WERI-Rb-1 (cell line): ENCODE results near the gene C6orf136.

Source experiments
- DNase-seq: peaks from one replicate; pipeline ENCODE4 v3.0.0-alpha.2; 2020
- H3K27ac ChIP-seq: fragments of 250-450 bp; sonication (Bioruptor Pico); 2 replicates; pipeline ENCODE4 v1.5.1; 2020; ENCODE audit warnings: mild to moderate bottlenecking, moderate library complexity
- H3K27me3 ChIP-seq: fragments of 250-450 bp; sonication (Bioruptor Pico); 2 replicates; pipeline ENCODE4 v1.5.1; 2021; ENCODE audit warnings: mild to moderate bottlenecking, low read depth, moderate library complexity; ENCODE audit not compliant: insufficient read depth, severe bottlenecking
- H3K36me3 ChIP-seq: fragments of 250-450 bp; sonication (Bioruptor Pico); 2 replicates; pipeline ENCODE4 v1.5.1; 2020; ENCODE audit warnings: mild to moderate bottlenecking, moderate library complexity
- H3K4me3 ChIP-seq: 2 replicates; pipeline ENCODE4 v1.5.1; 2011; ENCODE audit warnings: low read depth, mild to moderate bottlenecking, control low read depth, low read length
- H3K9me3 ChIP-seq: fragments of 250-450 bp; sonication (Bioruptor Pico); 2 replicates; pipeline ENCODE4 v1.5.1; 2021; ENCODE audit warnings: mild to moderate bottlenecking, moderate library complexity; ENCODE audit not compliant: severe bottlenecking
- CTCF ChIP-seq: IDR thresholded peaks from 2 replicates; pipeline ENCODE4 v1.5.1; 2011; ENCODE audit warnings: low read depth, mild to moderate bottlenecking, control low read depth, inconsistent platforms, low read length

Gene C6orf136

GRCh38 chr6:30686009-30686907 is 39.3 kb downstream of the C6orf136 start, which contains the start of gene PPP1R18:
PPP1R18 (minus strand) TSS chr6:30686645; CDS start chr6:30686018, 627 bp downstream.
- Histone ChIP-seq H3K27ac (peak within 1 kb of the TSS; percentile 98), H3K27me3 (no peaks in the 10 kb centered on the region), H3K36me3 (peaks cover 57% of the 10 kb centered on the region), H3K4me3 (peak within 1 kb of the TSS; percentile 77), H3K9me3 (no peaks in the 10 kb centered on the region)
- peak; percentile 83 for DNase-seq
- no peak for TF ChIP-seq CTCF

- Histone ChIP-seq H3K4me3 (peak overlapping the region; percentile 77), H3K27ac (peak overlapping the region; percentile 98), H3K36me3 (peaks cover 48% of the 10 kb centered on the region), H3K9me3 (no peaks in the 10 kb centered on the region), H3K27me3 (no peaks in the 10 kb centered on the region)
- TF ChIP-seq CTCF = no peak
- DNase-seq = peak; percentile 100
Observed at GRCh38 chr6:30686908-30687658, 40.1 kb downstream of the C6orf136 start.

- peak; percentile 45 for DNase-seq
Observed at GRCh38 chr6:30687659-30688431, 40.9 kb downstream of the C6orf136 start.

GRCh38 chr6:30688569-30688968 is 41.6 kb downstream of the C6orf136 start:
- peaks cover 36% of the 10 kb centered on the region for H3K36me3 ChIP-seq
- H3K9me3 ChIP-seq = no peaks in the 10 kb centered on the region
- peak overlapping the region; percentile 98 for H3K27ac ChIP-seq
- TF ChIP-seq CTCF = no peak
- no peaks in the 10 kb centered on the region for H3K27me3 ChIP-seq
- no peak overlapping the region; the same call in 1 of the 2 replicates for H3K4me3 ChIP-seq
- no peak for DNase-seq

More at GRCh38 chr6:30687659-30688431, 40.9 kb downstream of the C6orf136 start:
- Histone ChIP-seq H3K27me3 (no peaks in the 10 kb centered on the region), H3K9me3 (no peaks in the 10 kb centered on the region), H3K4me3 (peak overlapping the region; percentile 77), H3K36me3 (peaks cover 43% of the 10 kb centered on the region), H3K27ac (peak overlapping the region; percentile 98)
- peak; percentile 22; the same call in 1 of the 2 replicates for TF ChIP-seq CTCF

- peak overlapping the region; percentile 98 for H3K27ac ChIP-seq
Observed at GRCh38 chr6:30689022-30689865, 42.3 kb downstream of the C6orf136 start.

More at GRCh38 chr6:30689022-30689865, 42.3 kb downstream of the C6orf136 start:
- H3K27me3 ChIP-seq = no peaks in the 10 kb centered on the region
- H3K4me3 ChIP-seq = peak overlapping the region; percentile 91; the same call in 1 of the 2 replicates
- H3K36me3 ChIP-seq = peaks cover 32% of the 10 kb centered on the region
- no peaks in the 10 kb centered on the region for H3K9me3 ChIP-seq
- TF ChIP-seq CTCF = no peak
- DNase-seq = no peak
